ENCODE measurements around the gene CBX4. TPM values are rescaled to one million over a fixed set of nuclear protein-coding genes. Genes with fewer than 3 reads are reported as not detected.

The CBX4 gene
- total and polyA plus RNA-seq, 2 of the 13 experiments (the other 11 are each of a cell fraction or from before 2014, with no cell fraction given), result 25.8 to 50.8 TPM

- TF ChIP-seq BRCA1 (CRISPR knock-in tag; IDR thresholded peaks at IDR 0.05) (no peak), FOXO4 (CRISPR knock-in tag; conservative IDR thresholded peaks at IDR 0.05) (no peak), ZNF660 (CRISPR knock-in tag; IDR thresholded peaks at IDR 0.05; ENCODE audit: borderline replicate concordance, low read depth) (no peak), PCBP1 (IDR thresholded peaks at IDR 0.05; ENCODE audit: borderline replicate concordance, low read depth, low read length) (no peak), NAIF1 (CRISPR knock-in tag; IDR thresholded peaks at IDR 0.05; ENCODE audit: borderline replicate concordance) (no peak), ZC3H4 (CRISPR knock-in tag; IDR thresholded peaks at IDR 0.05; ENCODE audit: borderline replicate concordance) (no peak), ZSCAN29 (CRISPR knock-in tag; conservative IDR thresholded peaks at IDR 0.05) (0 out of 2 replicates have a peak, but pooled peaks have one; percentile 45), ZNF138 (CRISPR knock-in tag; IDR thresholded peaks at IDR 0.05; ENCODE audit: low read depth) (no peak), PHF20 (CRISPR knock-in tag; IDR thresholded peaks at IDR 0.05) (no peak), DZIP1 (CRISPR knock-in tag; IDR thresholded peaks at IDR 0.05) (no peak), ATF1 (CRISPR knock-in tag; IDR thresholded peaks at IDR 0.05) (no peak), DR1 (CRISPR knock-in tag; IDR thresholded peaks at IDR 0.05) (no peak), ZNF484 (CRISPR knock-in tag; IDR thresholded peaks at IDR 0.05; ENCODE audit: borderline replicate concordance, low read depth) (no peak), EED (CRISPR knock-in tag; IDR thresholded peaks at IDR 0.05) (no peak), HOXA5 (CRISPR knock-in tag; IDR thresholded peaks at IDR 0.05) (no peak), ZMYM2 (CRISPR knock-in tag; IDR thresholded peaks at IDR 0.05) (no peak), DMAP1 (CRISPR knock-in tag; IDR thresholded peaks at IDR 0.05) (no peak; the same call in 1 of the 2 replicates), IKZF1 (IDR thresholded peaks at IDR 0.05) (no peak), MYC (CRISPR knock-in tag; IDR thresholded peaks at IDR 0.05; ENCODE audit: borderline replicate concordance) (peak; percentile 70; the same call in 1 of the 2 replicates), SNAPC5 (CRISPR knock-in tag; IDR thresholded peaks at IDR 0.05; ENCODE audit: borderline replicate concordance) (no peak), RFX1 (IDR thresholded peaks at IDR 0.05) (no peak), HNF4G (IDR thresholded peaks at IDR 0.05; ENCODE audit: borderline replicate concordance, low read depth, low read length) (no peak), HNF4G (CRISPR knock-in tag; IDR thresholded peaks at IDR 0.05; ENCODE audit: borderline replicate concordance, low read depth) (no peak; the same call in 1 of the 2 replicates), ZNF672 (CRISPR knock-in tag; IDR thresholded peaks at IDR 0.05) (no peak), CCDC6 (CRISPR knock-in tag; IDR thresholded peaks at IDR 0.05) (no peak), ZNF790 (CRISPR knock-in tag; IDR thresholded peaks at IDR 0.05; ENCODE audit: borderline replicate concordance) (no peak), ZBTB38 (CRISPR knock-in tag; IDR thresholded peaks at IDR 0.05) (peak; percentile 41; the same call in 1 of the 2 replicates), ZBTB42 (CRISPR knock-in tag; IDR thresholded peaks at IDR 0.05) (no peak), ZNF256 (CRISPR knock-in tag; conservative IDR thresholded peaks at IDR 0.05) (no peak), ZNF282 (IDR thresholded peaks at IDR 0.05; ENCODE audit: partially characterized antibody) (no peak)
Measured at GRCh38 chr17:79808763-79809529, 30.3 kb downstream of the CBX4 start (continued).
